ENCODE results near the gene GTF2H2.
"Not testable (repeated sequence)": the region's sequence is repeated elsewhere in the genome, so short reads cannot be mapped to it uniquely, and the experiment has no call there.

The GTF2H2 gene

DNA sequence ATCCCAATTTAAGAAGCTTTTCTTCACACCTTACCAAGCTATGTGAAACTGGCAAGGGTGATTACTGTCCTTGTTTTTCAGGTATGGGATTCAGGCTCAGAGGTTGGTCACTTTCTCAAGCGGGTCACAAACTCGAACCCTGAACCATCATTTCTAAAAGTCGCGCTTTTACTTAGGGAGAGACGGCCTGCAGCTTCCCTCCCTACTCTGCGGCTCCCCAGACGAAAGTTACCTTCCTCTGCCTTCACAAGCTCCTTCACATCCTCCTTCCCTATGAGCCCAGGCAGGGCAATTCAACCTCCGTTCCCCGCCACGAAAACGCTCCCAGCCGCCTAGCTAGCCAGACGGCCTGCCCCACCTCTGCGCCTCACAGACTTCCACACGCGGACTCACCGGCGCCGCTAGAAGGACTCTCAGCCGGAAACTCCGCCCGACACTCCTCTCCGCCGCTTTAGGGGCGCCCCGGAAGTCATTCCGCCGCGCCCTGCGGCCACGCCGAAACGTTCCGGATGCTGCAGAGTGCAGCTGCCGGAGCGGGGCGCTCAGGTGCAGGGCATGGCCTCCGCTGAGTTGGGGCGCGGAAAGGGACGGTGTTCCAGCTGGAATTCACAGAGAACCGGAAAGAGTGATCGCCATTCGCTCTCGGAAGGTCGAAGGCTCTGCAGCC, at the start of gene GTF2H2:
Gene GTF2H2, minus strand, starts transcription at position 415 of the 667 bp plus-strand sequence. CDS start 4,913 bp downstream, outside the sequence.
- not testable (repeated sequence) for DNase-seq (ENCODE audit: low read depth in 1 of 2, low spot score in 1 of 2)

GRCh38 chr5:71109730-71110275, 42.3 kb upstream of the GTF2H2 start:
- DNase-seq (ENCODE audit: low read depth in 1 of 2, low spot score in 1 of 2): not testable (repeated sequence)

DNA sequence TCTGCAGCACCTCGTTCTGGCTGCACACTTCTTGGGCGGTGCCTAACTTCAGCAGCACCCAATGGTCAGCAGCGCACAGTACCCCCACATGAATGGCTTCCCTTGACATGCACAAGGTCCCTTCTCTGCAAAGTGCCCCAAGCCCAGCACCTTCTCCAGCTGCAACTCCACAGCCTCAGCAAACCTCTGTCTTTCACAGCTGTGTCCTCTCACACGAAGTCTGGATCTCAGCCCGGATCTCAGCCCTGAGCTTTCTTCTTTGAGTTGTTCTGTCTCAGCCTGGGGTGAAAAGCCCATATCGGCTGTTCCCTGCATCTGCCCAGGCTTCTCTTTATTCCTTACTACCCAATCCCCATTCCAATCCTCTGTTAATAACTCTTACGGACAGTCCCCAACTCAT, 32.5 kb upstream of the GTF2H2 start:
- DNase-seq (ENCODE audit: low read depth in 1 of 2, low spot score in 1 of 2): not testable (repeated sequence)

- DNase-seq (ENCODE audit: low read depth in 1 of 2, low spot score in 1 of 2): not testable (repeated sequence)
Measured at GRCh38 chr5:71097930-71098203, 30.4 kb upstream of the GTF2H2 start.

DNA sequence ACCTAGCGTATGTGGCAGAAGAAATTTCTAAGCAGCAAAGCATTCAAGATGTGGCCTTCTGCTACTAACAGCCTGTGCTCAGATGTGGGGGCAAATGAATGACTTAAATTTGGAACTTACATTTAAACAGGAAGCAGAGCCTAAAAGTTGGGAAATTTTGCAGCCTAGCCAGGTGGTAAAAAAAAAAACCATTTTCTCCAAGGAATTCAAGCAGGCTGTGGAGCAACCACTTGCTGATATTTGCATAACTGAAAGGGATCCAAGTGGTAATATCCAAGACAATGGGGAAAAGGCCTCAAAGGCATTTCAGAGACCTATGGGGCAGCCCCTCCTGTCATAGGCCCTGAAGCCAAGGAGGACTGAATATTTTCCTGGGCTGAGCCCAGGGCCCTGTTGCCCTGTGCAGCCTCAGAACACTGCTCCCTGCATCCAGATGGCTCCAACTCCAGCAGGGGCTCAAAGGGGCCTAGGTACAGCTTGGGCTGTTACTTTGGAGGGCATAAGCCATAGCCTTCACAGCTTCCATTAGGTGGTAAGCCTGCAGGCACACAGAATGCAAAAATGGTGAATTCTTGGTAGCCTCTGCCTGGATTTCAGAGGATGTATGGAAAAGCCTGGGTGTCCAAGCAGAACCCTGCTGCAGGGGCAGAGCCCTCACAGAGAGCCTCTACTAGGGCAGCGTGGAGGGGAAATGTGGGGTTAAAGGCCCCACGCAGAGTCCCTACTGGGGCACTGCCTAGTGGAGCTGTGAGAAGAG, 29.9 kb upstream of the GTF2H2 start:
- DNase-seq (ENCODE audit: low read depth in 1 of 2, low spot score in 1 of 2): not testable (repeated sequence)

- not testable (repeated sequence) for DNase-seq (ENCODE audit: low read depth in 1 of 2, low spot score in 1 of 2)
Measured at GRCh38 chr5:71089773-71090172, 22.3 kb upstream of the GTF2H2 start.

DNA sequence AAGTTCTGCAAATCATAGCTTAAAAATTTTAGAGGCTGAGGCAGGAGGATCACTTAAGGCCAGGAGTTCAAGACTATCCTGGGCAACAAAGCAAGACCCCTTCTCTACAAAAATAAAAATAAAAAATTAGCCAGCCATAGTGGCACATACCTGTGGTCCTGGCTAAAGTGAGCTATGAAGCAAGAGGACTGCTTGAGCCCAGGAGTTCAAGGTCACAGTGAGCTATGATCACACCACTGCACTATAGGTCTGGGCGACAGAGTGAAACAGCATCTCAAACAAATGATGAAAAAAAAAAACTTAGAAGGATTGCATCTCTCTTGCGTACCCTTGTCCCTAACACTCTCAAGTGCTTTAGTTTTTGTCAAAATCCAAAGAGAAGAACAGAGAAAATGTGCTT, 21.3 kb upstream of the GTF2H2 start:
- not testable (repeated sequence) for DNase-seq (ENCODE audit: low read depth in 1 of 2, low spot score in 1 of 2)

DNA sequence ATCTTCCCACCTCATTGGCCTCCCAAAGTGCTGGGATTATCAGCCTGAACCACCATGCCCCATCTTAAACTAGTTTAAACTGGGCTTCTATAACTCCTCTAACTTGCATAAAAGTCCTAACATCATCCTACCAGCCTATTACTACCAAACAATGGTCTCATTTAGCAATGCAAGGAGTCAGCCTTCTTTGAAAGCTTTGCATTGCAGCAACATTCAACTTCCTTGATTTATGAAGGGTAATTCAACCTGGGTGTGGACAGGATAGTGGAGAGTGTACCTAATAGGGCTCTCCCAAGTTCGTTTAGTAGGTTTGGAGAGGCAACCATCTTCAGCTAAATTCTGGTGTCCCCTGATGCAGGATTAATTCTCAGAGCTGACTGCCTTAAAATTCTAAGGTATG, 18.7 kb upstream of the GTF2H2 start:
- not testable (repeated sequence) for DNase-seq (ENCODE audit: low read depth in 1 of 2, low spot score in 1 of 2)

DNA sequence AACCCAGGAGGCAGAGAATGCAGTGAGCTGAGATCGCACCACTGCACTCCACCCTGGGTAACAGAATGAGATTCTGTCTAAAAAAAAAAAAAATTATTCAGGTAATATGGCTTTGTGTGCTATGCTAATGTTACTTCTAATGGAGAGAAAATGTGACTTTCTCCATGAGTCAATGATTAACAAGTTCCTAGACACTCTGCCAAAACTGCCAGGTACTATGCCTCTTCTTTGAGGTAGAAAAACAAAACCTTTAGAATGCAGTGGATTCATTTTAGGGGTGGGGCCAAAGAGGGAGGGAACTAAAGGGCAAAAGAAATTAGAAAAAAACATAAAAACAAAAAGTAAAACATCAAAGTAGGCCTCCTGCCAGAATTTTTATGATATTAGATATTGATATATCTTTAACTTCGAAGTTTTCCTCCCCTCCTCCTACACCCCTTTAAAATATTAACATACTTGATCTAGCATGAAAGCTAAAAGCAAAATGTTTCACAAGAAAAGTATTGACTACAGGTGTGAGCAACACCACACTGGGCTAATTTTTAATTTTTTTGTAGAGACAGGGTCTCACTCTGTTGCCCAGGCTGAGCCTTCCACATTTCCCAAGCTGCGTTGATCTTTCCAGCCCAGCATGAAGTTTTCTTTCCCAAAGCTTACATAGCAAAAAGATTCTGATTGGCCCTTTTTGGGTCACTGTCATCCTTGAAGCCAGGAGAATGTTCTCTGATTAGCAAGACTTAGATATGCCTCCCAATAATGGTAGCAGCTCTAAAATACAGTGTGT, 17.0 kb upstream of the GTF2H2 start:
- DNase-seq (ENCODE audit: low read depth in 1 of 2, low spot score in 1 of 2): not testable (repeated sequence)

DNA sequence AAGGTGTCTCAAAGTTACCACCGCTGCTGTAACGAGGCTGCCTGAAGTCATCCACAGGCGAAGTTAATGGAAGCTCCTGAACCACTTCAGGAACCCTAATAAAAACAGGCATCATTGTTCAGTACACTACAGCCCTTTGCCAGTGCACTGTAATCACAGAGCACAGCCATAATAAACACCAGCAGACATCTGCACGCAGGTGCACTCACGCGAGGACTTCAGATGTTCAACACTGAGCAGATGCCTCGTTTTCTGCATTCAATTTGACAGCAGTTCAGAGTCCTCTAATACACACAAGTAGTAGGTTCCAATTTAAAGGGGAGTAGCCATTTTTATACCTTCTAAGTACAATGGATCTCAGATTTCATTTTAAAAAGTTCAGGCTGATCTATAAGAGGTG, 15.4 kb upstream of the GTF2H2 start:
- DNase-seq (ENCODE audit: low read depth in 1 of 2, low spot score in 1 of 2): not testable (repeated sequence)

GRCh38 chr5:71082340-71082739, 14.9 kb upstream of the GTF2H2 start:
- not testable (repeated sequence) for DNase-seq (ENCODE audit: low read depth in 1 of 2, low spot score in 1 of 2)

DNA sequence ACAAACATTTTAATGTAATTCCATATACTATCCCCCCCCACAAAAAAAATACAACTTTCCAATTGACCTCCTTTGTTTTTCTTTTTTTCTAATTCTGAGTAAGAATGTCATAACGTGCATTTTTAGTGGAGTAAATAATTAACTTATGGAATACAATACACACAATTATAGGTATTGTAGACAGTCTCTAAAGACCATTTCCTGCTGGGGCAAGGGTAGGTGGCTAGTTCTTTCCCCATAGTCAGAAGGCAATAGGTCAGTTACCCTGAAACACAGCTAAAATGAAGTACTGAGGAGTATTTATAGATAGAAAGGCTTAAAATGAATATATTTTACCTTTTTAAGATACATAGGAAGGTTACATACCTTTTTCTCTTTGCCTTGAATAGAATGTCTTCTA, 6.2 kb downstream of the GTF2H2 start:
- not testable (repeated sequence) for DNase-seq (ENCODE audit: low read depth in 1 of 2, low spot score in 1 of 2)

DNA sequence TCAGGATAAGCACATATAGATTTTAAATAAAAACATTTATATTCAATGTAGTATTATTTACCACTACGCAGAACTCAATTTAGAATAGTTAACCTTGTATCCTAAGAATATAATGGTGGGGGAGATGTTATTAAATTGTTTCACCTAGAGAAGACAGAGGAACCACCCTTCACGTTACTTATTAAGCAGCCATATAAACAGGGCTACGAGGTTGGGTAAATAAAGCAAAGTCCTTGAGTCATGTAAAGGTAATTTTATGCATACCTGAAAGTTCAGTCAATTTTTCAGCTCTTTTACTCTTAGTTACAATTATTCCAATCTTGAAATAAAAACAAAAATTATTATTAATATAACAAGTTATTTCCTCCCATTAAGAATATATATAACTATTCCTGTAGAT, 8.1 kb downstream of the GTF2H2 start:
- not testable (repeated sequence) for DNase-seq (ENCODE audit: low read depth in 1 of 2, low spot score in 1 of 2)

DNA sequence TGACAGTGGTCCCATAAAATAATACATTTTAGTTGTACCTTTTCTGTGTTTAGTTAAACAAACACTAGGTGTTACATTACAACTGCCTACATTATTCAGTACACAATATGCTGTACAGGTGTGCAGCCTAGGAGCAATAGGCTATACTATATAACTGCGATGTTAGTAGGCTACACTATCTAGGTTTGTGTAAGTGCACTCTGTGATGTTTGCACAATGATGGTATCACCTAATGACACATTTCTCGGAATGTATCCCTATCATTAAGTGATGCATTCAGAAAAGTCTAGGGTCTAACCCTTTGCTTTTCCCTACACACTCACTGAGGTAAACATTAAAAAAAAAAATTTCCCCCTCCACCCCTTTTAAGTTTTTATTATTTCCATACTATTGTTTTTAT, 22.7 kb downstream of the GTF2H2 start:
- not testable (repeated sequence) for DNase-seq (ENCODE audit: low read depth in 1 of 2, low spot score in 1 of 2)

GRCh38 chr5:71044128-71044527, 23.3 kb downstream of the GTF2H2 start:
- not testable (repeated sequence) for DNase-seq (ENCODE audit: low read depth in 1 of 2, low spot score in 1 of 2)

GRCh38 chr5:71031046-71031776, 36.3 kb downstream of the GTF2H2 start:
- DNase-seq (ENCODE audit: low read depth in 1 of 2, low spot score in 1 of 2): not testable (repeated sequence)

GRCh38 chr5:71025289-71025953, 42.1 kb downstream of the GTF2H2 start, which contains the start of gene NAIP:
TSS of gene NAIP (minus strand) at chr5:71025339. CDS start at chr5:71012915, 12,424 bp downstream.
- DNase-seq (ENCODE audit: low read depth in 1 of 2, low spot score in 1 of 2): not testable (repeated sequence)

GRCh38 chr5:71020643-71021042, 46.8 kb downstream of the GTF2H2 start:
- not testable (repeated sequence) for DNase-seq (ENCODE audit: low read depth in 1 of 2, low spot score in 1 of 2)

DNA sequence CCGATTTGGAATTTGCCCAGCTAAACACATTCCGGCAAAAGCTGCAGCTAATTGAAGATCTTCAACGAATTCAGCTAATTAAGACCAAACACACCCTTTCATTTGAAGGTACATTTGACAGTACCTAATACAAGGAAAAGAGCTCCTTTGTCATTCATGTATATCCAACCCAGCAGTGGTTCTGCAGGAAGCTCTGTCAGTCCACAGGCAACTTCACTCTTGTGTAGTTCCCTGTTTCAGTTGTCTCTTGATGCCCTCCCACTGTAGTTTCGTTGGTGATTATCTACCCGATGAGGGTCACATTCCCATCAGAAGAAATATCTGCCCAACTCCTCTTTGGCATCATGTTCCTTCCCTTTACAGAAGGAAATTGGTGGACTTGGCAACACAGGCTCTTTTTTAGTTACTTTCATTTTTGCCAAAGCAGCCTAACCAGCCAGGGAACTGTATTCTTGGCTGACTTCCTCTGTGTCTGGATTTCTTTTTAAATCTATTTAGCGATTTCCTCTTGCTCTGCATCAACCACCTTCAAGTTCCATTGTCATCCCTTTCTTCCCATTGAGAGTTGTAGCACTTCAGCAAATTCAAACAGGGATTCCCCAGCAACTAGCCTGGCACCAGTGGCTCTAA, 49.0 kb downstream of the GTF2H2 start:
- not testable (repeated sequence) for DNase-seq (ENCODE audit: low read depth in 1 of 2, low spot score in 1 of 2)

GRCh38 chr5:71014176-71014575, 53.3 kb downstream of the GTF2H2 start:
- no peak for DNase-seq (ENCODE audit: low read depth in 1 of 2, low spot score in 1 of 2)
